CD4-positive, alpha-beta memory T cell (primary cell): Measurements from ENCODE around the gene ACOXL. TPM values are rescaled to one million over a fixed set of nuclear protein-coding genes. Genes with fewer than 3 reads are reported as not detected.
"Not testable (repeated sequence)": the region's sequence is repeated elsewhere in the genome, so short reads cannot be mapped to it uniquely, and the experiment has no call there.

Source experiments
- CTCF ChIA-PET: fragments of 350-600 bp; sonication (Branson Sonifier 250); formaldehyde crosslinking; loops from one replicate; lab custom pipeline; 2021; ENCODE audit warnings: inconsistent platforms; ENCODE audit not compliant: partially characterized antibody; lab: Charles Lee
- POLR2A ChIA-PET: fragments of 350-600 bp; sonication (Branson Sonifier 250); formaldehyde crosslinking; loops from one replicate; lab custom pipeline; 2021; ENCODE audit not compliant: partially characterized antibody; lab: Charles Lee
- DNase-seq, 5 donors: peaks; one replicate each; pipeline versions ENCODE4 v3.0.0 to v3.0.0-alpha.2; 2020 to 2022; ENCODE audit warnings: mixed read lengths in 1 of 5
- H3K27ac ChIP-seq: one replicate; pipeline ENCODE4 v1.7.0; 2013; ENCODE audit warnings: low read depth, low read length
- H3K27me3 ChIP-seq: 2 replicates; pipeline ENCODE4 v1.7.0; 2013; ENCODE audit warnings: mild to moderate bottlenecking, low read length, moderate library complexity; ENCODE audit not compliant: insufficient read depth
- H3K36me3 ChIP-seq: 2 replicates; pipeline ENCODE4 v1.7.0; 2013; ENCODE audit warnings: mild to moderate bottlenecking, low read length, moderate library complexity; ENCODE audit not compliant: insufficient read depth
- H3K4me1 ChIP-seq: 2 replicates; pipeline ENCODE4 v1.7.0; 2013; ENCODE audit warnings: mild to moderate bottlenecking, low read length, moderate library complexity; ENCODE audit not compliant: insufficient read depth
- H3K4me3 ChIP-seq, 2 donors: one replicate each; pipeline ENCODE4 v1.7.0; 2013; ENCODE audit warnings: low read length in 2 of 2, mild to moderate bottlenecking in 1 of 2
- H3K9me3 ChIP-seq, 2 donors: one replicate each; pipeline ENCODE4 v1.7.0; 2013; ENCODE audit warnings: low read length in 2 of 2, control low read depth in 1 of 2; ENCODE audit not compliant: control insufficient read depth in 1 of 2
- H3K27ac Mint-ChIP-seq, 7 donors: one replicate each; pipeline ENCODE4 v1.8.0; 2020 to 2021; ENCODE audit warnings: mixed read lengths in 7 of 7, mild to moderate bottlenecking in 6 of 7, inconsistent platforms in 3 of 7, moderate library complexity in 3 of 7
- H3K27me3 Mint-ChIP-seq, 2 donors: one replicate each; pipeline ENCODE4 v1.8.0; 2020 to 2021; ENCODE audit warnings: mixed read lengths in 2 of 2
- H3K36me3 Mint-ChIP-seq, 2 donors: one replicate each; pipeline ENCODE4 v1.8.0; 2020 to 2021; ENCODE audit warnings: mixed read lengths in 2 of 2, inconsistent platforms in 1 of 2, mild to moderate bottlenecking in 1 of 2
- H3K4me1 Mint-ChIP-seq, 4 donors: one replicate each; pipeline ENCODE4 v1.8.0; 2020 to 2021; ENCODE audit warnings: mixed read lengths in 4 of 4, mild to moderate bottlenecking in 1 of 4
- H3K4me3 Mint-ChIP-seq, 8 donors: one replicate each; pipeline ENCODE4 v1.8.0; 2020 to 2021; ENCODE audit warnings: mixed read lengths in 8 of 8, mild to moderate bottlenecking in 7 of 8, moderate library complexity in 6 of 8, inconsistent platforms in 3 of 8
- H3K9me3 Mint-ChIP-seq, 8 donors: one replicate each; pipeline ENCODE4 v1.8.0; 2020 to 2021; ENCODE audit warnings: mixed read lengths in 8 of 8, mild to moderate bottlenecking in 5 of 8, inconsistent platforms in 3 of 8, moderate library complexity in 1 of 8
- intact Hi-C: fragments of 100-400 bp; cut with micrococcal nuclease; formaldehyde crosslinking; loops from one replicate; pipeline ENCODE4 v1.15.1; 2023
- polyA plus RNA-seq, 2 donors: library from polyadenylated mRNA; unstranded; fragments of 300-500 nt; fragmentation: Illumina TruSeq; gene quantifications; one replicate each; pipeline ENCODE4 v1.2.3, GENCODE V29; 2021
- total RNA-seq, 2 experiments: library from RNA; stranded (reverse); gene quantifications; one replicate each; pipeline ENCODE4 v1.2.3, GENCODE V29; 2021

ACOXL gene
- total and polyA plus RNA-seq, 4 experiments from 2014 or later: not detected

DNA sequence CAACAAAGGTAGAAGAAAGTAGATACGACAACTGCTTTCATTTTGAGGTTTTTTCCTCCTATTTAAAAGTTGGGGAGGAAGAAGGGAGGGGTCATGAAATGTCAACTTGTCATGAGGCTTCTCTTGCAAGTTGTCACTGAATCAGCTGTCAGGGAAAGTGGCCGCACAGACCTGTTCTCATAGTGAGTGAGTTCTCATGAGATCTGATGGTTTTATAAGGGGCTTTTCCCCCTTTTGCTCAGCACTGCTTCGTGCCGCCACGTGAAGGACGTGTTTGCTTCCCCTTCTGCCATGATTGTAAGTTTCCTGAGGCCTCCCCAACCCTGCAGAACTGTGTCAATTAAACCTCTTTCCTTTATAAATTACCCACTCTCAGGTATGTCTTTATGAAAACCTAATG is 312.9 kb downstream of the ACOXL start:
- H3K4me3 Mint-ChIP-seq, H3K9me3 Mint-ChIP-seq, H3K27ac Mint-ChIP-seq, H3K4me1 ChIP-seq, H3K4me3 ChIP-seq, H3K9me3 ChIP-seq, H3K36me3 ChIP-seq, CTCF ChIA-PET, H3K36me3 Mint-ChIP-seq, H3K27ac ChIP-seq, intact Hi-C loops, DNase-seq, POLR2A ChIA-PET, H3K27me3 ChIP-seq, H3K4me1 Mint-ChIP-seq: not testable (repeated sequence)
- peaks cover 10 to 23% of the 10 kb centered on the region in 2 donors for H3K27me3 Mint-ChIP-seq

DNA sequence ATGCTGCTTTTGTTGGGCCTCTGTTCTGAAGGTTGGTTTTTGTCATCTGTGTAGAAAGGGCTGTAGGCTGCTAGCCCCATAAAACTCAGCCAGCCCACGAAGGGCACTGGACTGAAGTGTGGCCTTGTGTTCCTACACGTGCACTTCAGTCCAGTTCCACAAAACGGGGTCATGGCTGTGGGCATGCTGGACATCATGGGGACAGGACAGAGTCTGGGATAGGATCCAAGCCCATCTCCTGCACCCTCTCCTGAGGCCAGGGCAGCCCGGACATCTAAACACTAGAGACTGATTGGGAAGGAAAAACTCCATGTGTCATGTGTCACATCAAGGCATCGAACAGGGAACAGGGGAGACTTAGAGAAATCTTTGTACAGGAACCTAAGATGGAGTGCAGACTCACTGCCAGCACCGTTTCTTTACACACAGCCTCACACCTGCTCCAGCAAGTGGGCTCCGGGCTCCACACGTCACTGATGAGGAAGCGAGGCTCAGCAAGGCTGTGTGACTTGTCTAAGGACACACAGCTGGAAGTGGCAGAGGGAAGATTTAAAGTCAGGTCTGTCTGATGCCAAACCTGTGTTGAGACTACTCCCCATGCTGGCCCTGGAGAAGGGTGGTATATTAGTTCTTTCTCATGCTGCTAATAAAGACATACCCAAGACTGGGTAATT is 313.5 kb downstream of the ACOXL start:
- Mint-ChIP-seq H3K27me3 (peaks cover 12 to 18% of the 10 kb centered on the region in 2 donors), H3K4me1 (peaks cover 5 to 14% (median 6%) of the 10 kb centered on the region in 4 donors), H3K9me3 (no peaks in the 10 kb centered on the region), H3K27ac (no peak overlapping the region), H3K4me3 (no peak overlapping the region), H3K36me3 (no peaks in the 10 kb centered on the region)
- H3K27me3 ChIP-seq: no peaks in the 10 kb centered on the region
- no peak overlapping the region for H3K4me3 ChIP-seq
- H3K36me3 ChIP-seq: no peaks in the 10 kb centered on the region
- intact Hi-C loops: no loop called here
- CTCF ChIA-PET: no interaction called here
- DNase-seq: no peak
- H3K4me1 ChIP-seq: no peaks in the 10 kb centered on the region
- POLR2A ChIA-PET: no interaction called here
- H3K9me3 ChIP-seq: no peaks in the 10 kb centered on the region
- no peak overlapping the region for H3K27ac ChIP-seq

DNA sequence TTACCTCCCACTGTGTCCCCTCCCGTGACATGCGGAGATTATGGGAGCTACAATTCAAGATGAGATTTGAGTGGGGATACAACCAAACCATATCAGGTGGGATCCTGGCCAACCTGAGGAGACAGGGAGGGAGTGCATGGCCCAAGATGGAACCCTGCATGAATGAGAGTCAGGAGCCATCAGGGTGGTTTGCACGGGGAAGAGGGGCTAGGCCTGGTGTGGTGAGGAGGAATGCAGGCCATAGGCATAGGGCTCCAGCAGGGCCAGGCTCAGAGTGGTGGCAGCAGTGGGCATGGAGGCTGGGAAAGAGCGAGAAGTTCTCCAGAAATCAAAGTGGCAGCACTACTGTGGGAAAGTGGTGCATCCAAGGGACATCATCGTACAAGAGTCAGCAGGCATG is 314.3 kb downstream of the ACOXL start:
- intact Hi-C loops: no loop called here
- CTCF ChIA-PET: no interaction called here
- H3K4me1 Mint-ChIP-seq: peaks cover 5 to 15% (median 6%) of the 10 kb centered on the region in 4 donors

DNA sequence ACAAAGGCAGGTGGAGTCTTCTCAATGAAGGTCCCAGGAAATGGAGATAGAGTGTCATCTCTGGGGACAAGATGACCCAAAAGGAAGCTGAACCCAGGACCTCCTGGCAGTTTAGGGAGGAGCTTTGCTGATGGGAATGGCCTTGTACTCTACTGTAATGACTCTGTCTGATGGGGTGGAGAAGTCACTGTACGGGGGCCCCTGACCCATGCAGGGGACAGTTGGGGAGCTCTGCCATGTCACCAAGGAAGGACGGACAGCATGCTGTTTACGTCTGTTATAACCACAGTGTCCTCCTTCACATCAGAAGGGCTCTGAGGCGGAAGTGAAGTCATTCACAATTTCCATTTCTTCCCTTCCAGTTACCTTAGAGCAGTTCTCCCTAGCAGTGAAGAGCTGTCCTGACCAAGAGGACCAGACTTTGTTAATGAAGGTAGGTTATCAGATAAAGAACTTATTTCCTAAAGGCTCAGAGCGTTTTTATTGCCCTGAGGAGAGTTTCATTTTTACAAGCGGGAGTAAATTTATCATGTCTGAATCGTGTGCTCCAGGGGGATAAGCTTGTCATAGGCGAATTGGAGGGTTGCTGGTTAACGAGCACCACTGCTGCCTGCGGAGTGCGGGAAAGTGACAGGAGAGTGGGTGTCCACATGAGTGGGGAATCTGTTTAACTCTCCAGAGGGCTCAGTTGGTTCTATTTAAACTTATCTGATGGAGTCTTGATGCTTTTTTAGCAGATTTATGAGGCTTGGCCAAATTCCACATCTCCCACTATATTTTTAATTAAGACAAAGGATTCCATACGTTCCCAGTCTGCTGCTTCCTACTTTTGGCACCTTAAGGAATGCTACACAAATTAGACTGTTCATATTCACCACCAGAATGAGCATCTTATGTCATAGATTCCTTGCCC is 316.7 kb downstream of the ACOXL start:
- peaks cover 13 to 17% of the 10 kb centered on the region in 2 donors for H3K27me3 Mint-ChIP-seq
- ChIA-PET CTCF (no interaction called here), POLR2A (no interaction called here)
- no peak for DNase-seq
- Histone ChIP-seq H3K4me1 (no peaks in the 10 kb centered on the region), H3K36me3 (no peaks in the 10 kb centered on the region), H3K27ac (no peak overlapping the region), H3K27me3 (no peaks in the 10 kb centered on the region), H3K4me3 (no peak overlapping the region), H3K9me3 (no peaks in the 10 kb centered on the region)
- intact Hi-C loops: no loop called here
- H3K36me3 Mint-ChIP-seq: no peaks in the 10 kb centered on the region
- H3K4me3 Mint-ChIP-seq: no peak overlapping the region
- peaks cover 2 to 8% (median 5%) of the 10 kb centered on the region in 4 donors for H3K4me1 Mint-ChIP-seq
- no peak overlapping the region for H3K27ac Mint-ChIP-seq
- peaks cover 0 to 2% (median 0%) of the 10 kb centered on the region in 8 donors for H3K9me3 Mint-ChIP-seq

More for the DNA sequence above, 314.3 kb downstream of the ACOXL start:
- DNase-seq: no peak
- Histone ChIP-seq H3K36me3 (no peaks in the 10 kb centered on the region), H3K9me3 (no peaks in the 10 kb centered on the region), H3K27ac (no peak overlapping the region), H3K27me3 (no peaks in the 10 kb centered on the region), H3K4me1 (no peaks in the 10 kb centered on the region), H3K4me3 (no peak overlapping the region)
- Mint-ChIP-seq H3K4me3 (no peak overlapping the region), H3K27me3 (peaks cover 15% of the 10 kb centered on the region in 2 donors), H3K9me3 (no peaks in the 10 kb centered on the region), H3K27ac (peak overlapping the region in 1 of 7 donors; percentile 9), H3K36me3 (no peaks in the 10 kb centered on the region)
- POLR2A ChIA-PET: no interaction called here

DNA sequence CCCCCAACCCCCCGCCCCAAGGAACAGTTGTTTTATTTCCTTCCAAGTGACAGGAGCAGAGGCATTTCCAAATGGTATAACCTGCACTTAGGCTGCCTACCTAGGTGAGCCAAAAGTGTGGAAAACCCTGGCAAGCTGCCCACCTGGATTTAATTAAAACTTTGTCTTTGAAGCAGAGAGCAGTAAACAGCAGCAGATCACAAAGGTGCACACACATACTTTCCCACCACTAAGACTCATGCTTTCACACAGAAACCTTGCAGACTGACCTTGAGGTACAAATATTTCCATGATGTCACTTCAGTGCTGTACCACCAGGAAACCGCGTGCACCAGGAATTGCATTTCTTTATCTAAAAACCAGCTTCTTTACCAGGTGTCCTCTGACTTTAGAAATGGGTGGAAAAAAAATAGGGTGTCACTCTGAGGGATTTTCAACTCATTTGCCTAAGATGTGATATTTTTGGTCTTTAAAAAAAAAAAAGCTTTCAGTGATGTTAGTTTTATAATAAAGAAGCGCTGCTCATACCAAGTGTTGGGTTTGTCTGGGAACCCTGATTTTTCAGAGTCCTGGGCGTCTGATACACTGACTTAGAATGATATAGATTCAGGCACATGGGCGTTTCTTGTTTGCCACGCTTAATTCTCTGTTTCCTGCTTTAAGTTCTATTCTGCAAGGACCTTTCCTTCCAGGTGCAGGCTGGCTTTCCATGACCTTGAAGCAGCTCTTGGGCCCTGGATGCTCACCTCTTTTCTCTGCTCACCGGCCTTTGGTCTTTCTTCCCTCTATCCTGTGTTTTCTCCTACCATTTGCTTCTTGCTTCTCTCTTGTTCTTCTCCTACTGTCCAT is 317.6 kb downstream of the ACOXL start:
- H3K4me1 ChIP-seq: no peaks in the 10 kb centered on the region
- H3K36me3 Mint-ChIP-seq: no peaks in the 10 kb centered on the region
- intact Hi-C loops: no loop called here
- peaks cover 0 to 2% (median 0%) of the 10 kb centered on the region in 8 donors for H3K9me3 Mint-ChIP-seq
- ChIA-PET POLR2A (no interaction called here), CTCF (no interaction called here)
- no peak overlapping the region for H3K4me3 ChIP-seq
- no peak for DNase-seq
- H3K27ac ChIP-seq: no peak overlapping the region
- peak overlapping the region in 1 of 7 donors; percentile 26 for H3K27ac Mint-ChIP-seq
- H3K27me3 Mint-ChIP-seq: peaks cover 11 to 17% of the 10 kb centered on the region in 2 donors
- peak overlapping the region in 1 of 8 donors; percentile 6 for H3K4me3 Mint-ChIP-seq
- H3K27me3 ChIP-seq: no peaks in the 10 kb centered on the region
- no peaks in the 10 kb centered on the region for H3K9me3 ChIP-seq
- H3K36me3 ChIP-seq: no peaks in the 10 kb centered on the region
- peaks cover 2 to 8% (median 6%) of the 10 kb centered on the region in 4 donors for H3K4me1 Mint-ChIP-seq

DNA sequence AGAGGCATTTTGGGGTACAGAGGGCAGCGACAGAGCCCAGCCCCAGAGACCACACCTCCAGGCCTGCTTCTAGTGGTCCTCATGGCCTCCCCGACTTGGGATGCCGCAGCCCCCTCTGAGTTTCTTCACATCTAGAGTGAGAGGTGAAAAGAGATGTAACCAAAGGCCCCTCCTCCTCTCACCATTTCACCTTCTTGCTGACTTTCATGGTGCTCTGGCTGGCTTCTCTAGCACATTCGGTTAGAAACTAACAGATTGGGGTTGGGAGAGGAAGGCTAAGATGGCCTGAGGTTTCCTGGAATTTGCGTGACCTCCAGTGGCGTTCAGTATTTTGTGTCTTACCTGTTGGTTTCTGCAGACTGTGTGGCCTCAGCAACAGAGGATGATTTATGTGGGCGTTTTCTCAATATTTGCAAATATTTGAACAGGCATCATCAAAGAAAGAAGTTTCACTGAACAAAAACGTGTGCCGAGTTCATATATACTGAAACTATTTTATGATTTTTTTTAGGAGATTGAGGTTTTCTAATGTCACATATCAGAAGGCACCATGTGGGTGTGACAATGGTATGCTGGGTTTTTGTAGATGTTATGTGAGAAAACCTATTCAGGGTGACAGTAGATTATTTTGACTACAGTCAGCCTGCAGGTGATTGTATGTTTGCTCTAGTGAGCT is 318.5 kb downstream of the ACOXL start:
- H3K4me3 Mint-ChIP-seq: peak overlapping the region in 2 of 8 donors; percentile 6 to 8

More for the DNA sequence above, 318.5 kb downstream of the ACOXL start:
- no peaks in the 10 kb centered on the region for H3K27me3 ChIP-seq
- H3K4me3 ChIP-seq: no peak overlapping the region
- CTCF ChIA-PET: no interaction called here
- no peak overlapping the region for H3K27ac ChIP-seq
- Mint-ChIP-seq H3K36me3 (no peaks in the 10 kb centered on the region), H3K27me3 (peaks cover 13 to 18% of the 10 kb centered on the region in 2 donors), H3K9me3 (peaks cover 0 to 2% (median 0%) of the 10 kb centered on the region in 8 donors), H3K4me1 (peaks cover 2 to 12% (median 6%) of the 10 kb centered on the region in 4 donors), H3K27ac (no peak overlapping the region)
- intact Hi-C loops: no loop called here
- POLR2A ChIA-PET: no interaction called here
- no peaks in the 10 kb centered on the region for H3K9me3 ChIP-seq
- no peaks in the 10 kb centered on the region for H3K36me3 ChIP-seq
- no peaks in the 10 kb centered on the region for H3K4me1 ChIP-seq
- DNase-seq: no peak
